CD4-positive, alpha-beta T cell treated with Interleukin-6 for 4 hours (primary cell): ENCODE measurements around the gene RANBP9.

ENCODE experiments used
- DNase-seq: peaks from one replicate; pipeline ENCODE4 v3.0.0-alpha.2; 2020; ENCODE audit warnings: mixed read lengths

The RANBP9 gene

GRCh38 chr6:13593103-13593502, 118.5 kb downstream of the RANBP9 start:
- no peak for DNase-seq

DNA sequence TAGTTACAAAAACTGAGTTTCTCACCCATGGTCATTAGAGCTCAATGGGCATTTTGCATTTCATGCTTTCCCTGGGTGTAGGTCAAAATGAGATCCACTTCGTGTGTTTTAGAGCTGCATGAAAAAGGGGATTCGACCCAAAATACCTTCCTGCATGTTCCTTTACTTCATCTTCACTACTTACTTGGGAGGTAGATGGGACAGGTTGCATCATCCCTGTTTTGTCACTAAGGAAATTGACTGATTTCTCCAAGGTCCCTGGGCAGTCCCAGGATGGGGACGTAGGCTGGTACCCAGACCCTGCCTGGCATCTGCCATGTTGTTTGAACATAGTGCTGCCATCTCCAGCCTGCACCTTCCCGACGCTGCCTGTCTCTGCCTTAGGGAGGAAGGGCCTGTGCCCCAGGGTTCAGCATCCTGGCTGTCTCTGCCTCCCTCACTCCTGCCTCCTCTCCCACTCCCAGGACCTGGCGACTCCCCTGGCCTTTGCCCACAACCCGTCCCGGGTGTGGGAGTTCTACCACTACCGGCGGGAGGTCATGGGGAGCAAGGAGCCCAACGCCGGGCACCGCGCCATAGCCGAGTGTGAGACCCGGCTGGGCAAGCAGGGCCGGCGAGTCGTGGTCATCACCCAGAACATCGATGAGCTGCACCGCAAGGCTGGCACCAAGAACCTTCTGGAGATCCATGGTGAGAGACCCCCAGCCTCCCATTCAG, 120.3 kb downstream of the RANBP9 start:
- no peak for DNase-seq

DNA sequence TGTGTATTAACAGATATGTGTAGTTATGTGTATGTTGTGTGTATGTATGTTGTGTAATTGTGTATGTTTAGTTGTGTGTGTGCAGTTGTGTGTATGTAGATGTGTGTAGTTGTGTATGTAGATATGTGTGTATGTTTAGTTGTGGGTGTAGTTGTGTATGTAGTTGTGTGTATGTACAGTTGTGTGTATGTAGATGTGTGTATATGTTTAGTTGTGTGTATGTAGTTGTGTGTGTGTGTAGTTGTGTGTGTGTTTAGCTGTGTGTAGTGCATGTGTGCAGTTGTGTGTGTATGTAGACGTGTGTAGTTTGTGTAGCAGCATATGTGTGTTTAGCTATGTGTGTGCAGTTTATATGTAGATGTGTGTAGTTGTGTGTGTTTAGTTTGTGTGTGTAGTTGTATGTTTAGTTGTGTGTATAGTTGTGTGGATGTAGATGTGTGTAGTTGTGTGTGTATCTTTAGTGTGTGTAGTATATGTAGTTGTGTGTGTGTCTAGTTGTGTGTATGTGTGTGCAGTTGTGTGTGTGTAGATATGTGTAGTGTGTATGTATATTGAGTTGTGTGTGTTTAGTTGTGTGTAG, 121.0 kb downstream of the RANBP9 start:
- DNase-seq, result no peak

DNA sequence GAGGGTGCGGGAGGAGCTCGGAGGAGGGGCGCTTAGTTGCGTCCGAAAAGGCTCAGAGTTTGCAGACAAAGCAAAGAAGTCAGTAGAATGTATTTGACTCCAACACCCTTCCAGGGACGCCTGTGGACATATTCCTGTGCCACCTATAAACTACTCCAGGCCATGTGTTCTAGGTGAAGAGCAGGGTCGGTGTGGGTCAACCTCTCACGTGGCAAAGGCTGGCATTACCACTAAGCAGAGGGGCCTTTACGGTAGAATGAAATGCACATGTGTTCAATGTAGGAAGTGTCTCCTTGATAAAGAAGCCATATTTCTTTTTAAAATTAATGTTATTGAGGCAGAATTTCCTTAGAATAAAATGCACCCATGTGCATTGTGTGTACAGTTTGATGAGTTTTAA, 121.8 kb downstream of the RANBP9 start:
- no peak for DNase-seq

DNA sequence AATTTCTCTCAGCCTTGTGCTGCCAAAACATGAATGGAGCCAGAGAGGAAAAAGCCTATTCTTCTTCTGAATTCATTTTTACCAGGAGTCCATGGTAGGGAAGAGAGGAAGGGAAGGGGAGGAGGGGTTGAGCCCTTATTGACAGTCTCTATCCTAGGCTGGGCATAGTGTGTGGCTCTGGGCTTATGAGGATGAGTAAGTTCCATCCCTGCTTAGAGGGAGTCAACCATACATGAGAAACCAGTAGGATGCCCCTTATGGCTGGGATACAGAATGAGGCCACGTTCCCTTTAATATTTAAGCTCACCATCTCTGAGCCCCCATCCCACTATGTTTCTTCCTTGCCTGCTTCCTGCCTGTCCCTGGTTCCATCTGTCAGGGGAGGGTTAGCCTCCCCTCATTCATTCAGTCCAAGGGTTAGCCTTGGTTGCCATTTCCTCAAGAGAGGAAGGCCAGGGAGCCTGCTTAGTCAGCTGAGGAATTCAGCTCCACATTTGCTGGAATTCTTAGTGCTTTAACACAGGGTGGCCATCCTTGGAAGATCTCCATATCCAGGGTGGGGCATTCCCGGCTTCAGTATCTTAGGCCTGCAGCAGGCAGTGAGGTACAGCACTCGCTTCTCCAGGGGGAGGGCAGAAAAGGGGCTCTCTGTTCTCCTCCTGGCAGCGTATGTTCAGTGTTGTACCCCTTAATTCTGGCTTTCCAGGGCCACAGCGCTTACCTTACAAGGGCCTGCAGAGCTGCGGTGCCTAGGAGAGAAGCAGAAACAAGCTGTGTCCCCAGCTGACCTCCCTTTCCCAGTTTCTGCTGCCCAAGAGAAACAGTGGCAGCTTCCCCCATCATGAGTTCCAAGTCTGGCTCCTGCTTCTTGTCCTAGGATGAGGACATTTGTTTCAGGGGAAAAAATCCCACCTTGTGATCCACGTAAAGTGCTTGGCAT, 124.8 kb downstream of the RANBP9 start:
- DNase-seq, result no peak

DNA sequence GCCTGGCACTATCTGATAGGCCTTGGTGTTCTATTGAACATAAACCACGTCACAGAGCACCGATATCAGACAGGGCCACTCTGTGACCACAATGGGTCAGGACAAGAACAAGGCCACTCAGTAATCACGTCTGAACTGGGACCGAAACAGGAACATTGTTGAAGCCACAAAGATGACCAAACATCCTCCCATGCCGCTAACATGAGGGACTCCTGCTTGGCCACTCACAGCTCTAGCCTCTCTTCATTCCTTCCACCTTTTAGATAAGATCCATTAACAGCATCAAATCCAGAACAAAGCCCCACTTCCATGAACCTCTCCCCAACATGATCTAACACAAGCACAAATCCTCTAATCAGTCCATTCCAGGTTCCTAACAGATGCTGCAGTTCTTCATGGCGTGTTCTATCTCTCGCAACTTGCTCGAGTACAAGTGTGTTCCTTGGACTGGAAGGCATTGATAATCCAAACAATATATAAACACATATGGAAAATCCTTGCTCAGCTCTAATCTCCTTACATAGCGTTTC, 129.9 kb downstream of the RANBP9 start:
- no peak for DNase-seq

DNA sequence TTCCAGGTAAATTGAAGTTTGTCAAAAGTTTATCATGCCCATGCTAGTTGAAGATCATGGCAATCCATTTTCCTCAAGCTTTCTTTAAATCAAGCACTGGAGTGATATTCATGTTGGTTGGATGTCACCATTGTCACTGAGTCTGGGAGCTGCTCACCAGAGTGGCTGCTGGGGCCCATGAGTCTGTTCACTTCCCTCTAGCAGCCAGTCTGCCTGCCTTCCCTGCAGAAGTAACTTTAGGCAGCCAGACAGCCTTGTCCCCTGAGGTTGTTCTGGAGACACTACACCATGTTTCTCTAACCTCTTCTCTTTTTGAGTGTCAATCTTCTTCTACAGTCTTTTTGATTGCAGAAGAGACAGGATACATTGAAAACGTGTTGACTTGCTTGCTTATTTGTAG, 131.7 kb downstream of the RANBP9 start:
- DNase-seq, result no peak

DNA sequence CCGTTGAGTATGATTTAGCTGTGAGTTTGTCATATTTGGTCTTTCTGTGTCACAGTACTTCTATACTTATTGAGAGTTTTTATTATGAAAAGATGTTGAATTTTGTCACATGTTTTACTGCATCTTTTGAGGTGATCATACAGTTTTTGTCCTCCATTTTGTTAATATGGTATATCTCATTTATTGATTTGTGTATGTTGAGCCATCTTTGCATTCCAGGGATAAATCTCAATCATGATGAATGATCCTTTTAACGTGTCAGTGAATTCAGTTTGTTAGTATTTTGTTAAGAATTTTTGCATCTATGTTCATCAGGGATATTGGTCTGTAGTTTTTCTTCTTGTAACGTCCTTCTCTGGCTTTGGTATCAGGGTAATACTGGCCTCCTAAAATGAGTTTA, 133.7 kb downstream of the RANBP9 start:
- no peak for DNase-seq

DNA sequence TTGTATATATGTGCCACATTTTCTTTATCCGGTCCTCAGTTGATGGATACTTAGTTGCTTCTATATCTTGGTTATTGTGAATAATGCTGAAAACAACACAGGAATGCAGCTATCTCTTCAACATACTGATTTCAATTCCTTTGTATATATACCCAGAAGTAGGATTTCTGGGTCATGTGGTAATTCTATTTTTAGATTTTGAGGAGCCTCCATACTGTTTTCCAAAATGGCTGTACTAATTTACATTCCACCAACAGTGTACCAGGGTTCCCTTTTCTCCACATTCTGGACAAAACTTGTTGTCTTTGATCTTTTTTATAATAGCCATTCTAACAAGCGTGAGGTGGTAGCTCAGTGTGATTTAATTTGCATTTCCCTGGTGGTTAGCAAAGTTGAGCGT, 135.6 kb downstream of the RANBP9 start:
- no peak for DNase-seq

DNA sequence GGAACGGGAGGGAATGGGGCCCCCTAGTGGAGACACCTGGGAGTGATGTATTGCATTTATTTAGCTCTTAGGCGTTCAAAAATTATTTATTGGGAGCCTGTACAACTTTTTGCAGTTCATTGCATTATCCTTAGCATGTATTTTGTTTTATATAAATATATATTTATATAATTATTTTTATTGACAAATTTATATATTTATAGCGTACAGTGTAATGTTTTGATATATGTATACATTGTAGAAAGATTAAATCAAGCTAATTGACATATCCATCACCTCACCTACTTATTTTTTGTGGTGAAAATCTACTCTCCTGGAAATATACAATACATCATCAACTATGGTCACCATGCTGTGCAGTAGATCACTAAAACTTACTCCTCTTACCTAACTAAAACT, 136.3 kb downstream of the RANBP9 start:
- DNase-seq, result peak; percentile 78

DNA sequence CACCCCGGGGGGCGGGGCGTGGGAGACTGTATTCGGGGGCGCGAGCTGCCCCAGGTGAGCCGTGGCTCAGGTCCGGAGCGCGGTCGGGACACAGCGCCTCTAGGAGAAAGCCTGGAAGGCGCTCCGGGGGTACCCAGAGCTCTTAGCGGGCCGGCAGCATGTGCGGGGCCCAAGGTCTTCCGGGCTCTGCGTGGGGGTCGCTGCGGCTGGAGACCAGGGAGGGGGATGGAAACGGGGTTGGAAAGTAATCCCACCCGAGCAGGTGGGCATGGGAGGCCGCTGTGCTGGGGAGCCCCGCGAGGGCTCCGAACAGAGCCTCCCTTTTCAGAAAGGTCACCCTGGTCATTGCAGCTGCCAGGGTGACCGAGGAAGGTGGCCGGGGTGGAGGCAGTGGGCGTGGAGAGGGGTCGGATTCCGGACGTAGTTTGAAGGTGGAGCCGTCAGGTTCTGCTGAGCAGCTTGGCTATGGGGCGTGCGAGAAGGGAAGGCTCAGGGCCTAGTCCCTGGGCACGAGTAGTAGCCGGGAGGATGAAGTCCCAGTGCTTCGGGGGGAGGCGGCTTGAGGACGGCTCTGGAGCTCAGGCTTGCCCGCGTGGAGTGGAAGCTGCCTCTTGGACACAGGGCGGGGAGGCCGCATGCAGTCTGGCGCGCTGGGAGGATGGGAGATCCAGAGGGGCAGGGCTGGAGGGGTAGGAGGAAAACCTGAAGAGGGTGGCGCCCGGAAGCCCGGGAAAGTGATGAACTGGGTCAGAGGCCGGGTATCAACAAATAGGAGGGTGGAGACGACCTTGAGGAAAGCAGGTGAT, 136.9 kb downstream of the RANBP9 start, which contains the start of gene SIRT5:
Gene SIRT5 (plus strand): TSS at position 31 of the 806 bp plus-strand sequence. CDS start 9,510 bp downstream, outside the sequence.
- DNase-seq, result peak; percentile 75

DNA sequence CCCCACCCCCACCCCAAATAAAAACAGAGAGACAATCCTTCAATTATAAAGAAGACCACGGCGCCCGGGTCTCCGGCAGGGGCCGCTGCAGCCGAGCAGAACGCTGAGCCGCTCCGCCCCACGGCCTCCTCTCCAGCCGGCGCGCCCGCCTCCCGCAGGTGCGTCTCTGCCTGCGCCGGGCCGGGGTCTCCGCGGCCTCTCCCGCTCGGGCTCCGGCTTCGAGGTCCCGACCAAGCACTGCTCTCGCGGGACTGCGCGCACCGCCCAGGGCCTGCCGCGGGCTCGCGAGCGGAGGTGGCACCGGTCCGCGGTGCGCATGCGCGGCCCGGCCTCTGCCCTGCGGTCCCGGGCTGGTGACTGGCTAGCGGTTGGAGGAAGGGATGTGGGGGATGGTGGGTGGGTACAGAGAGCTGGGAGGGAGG, 137.5 kb downstream of the RANBP9 start:
- peak; percentile 97 for DNase-seq

DNA sequence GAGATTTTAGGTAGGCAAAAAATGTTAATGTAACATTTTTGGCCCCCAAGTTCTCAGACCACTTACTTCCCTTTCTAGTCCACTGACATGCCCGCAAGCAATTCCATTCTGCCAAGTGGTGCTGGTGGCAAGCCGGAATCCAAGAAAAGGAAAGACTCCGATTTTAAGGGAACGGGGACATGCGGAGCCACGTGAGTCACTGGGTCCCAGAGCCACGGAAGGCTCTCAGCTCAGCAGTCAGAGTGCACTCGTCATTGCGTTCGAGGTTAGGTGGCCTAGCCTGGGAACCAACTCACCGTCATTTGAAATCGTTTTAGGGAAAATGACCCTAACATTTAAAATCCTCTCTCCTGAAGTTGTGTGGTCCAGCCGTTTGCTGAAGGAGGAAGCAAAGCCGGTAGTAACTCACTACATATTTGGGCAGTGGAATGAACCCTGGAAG, 137.9 kb downstream of the RANBP9 start:
- no peak for DNase-seq

GRCh38 chr6:13572951-13573654, 138.5 kb downstream of the RANBP9 start:
- DNase-seq, result no peak

DNA sequence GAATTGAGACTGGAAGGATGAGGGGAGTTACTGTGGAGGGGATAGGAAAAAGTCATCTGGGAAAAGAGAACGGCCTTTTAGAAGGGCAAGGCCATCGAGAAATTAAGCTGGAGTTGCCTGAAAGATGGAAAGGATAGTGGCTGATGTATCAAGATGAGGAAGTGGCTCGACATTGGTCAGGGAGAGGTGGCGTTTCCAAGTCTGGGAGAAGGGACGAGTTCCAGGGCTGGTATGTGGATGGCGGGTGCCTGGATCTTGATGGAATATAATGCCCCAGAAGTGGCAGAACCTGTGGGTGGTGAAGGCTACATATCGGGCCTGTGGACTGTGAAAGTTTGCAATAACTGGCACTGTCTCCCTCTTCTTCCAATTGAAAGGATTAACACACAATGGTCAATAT, 139.4 kb downstream of the RANBP9 start:
- DNase-seq, result no peak
